Epithelial cell of umbilical artery (primary cell): ENCODE results near the gene GPR108. TPM values are rescaled to one million over a fixed set of nuclear protein-coding genes. Genes with fewer than 3 reads are reported as not detected.

ENCODE experiments used
- total RNA-seq: library from RNA; depleted of rRNA; stranded (reverse); fragments of >200 nt; gene quantifications from 2 replicates; pipeline ENCODE4 v1.2.3, GENCODE V29; 2014

The GPR108 gene
- 35.7 and 40.6 TPM in 2 replicates for total RNA-seq

GRCh38 chr19:6737284-6737872 lies at the start of gene GPR108:
GPR108 (minus strand) TSS chr19:6737580; CDS start chr19:6737576, 4 bp downstream.

GRCh38 chr19:6772028-6772865 lies 34.9 kb upstream of the GPR108 start, which contains the start of gene VAV1:
VAV1 (plus strand) TSS chr19:6772708; CDS start chr19:6772808, 100 bp downstream.

GRCh38 chr19:6767357-6768235 lies 30.2 kb upstream of the GPR108 start, which contains the start of gene SH2D3A:
SH2D3A (minus strand) TSS chr19:6767435; CDS start chr19:6763748, 3,687 bp downstream.

GRCh38 chr19:6739390-6739882 lies 2.1 kb upstream of the GPR108 start, which contains the start of gene TRIP10:
TRIP10 (plus strand) TSS chr19:6739680; CDS start chr19:6739762, 82 bp downstream.

GRCh38 chr19:6720369-6721137 lies 16.8 kb downstream of the GPR108 start, which contains the start of gene C3:
C3 (minus strand) TSS chr19:6720650; CDS start chr19:6720589, 61 bp downstream.

Other genes starting within 250 kb of the GPR108 start
- not detected in 2 replicates for gene TUBB4A, start 235.3 kb downstream of the GPR108 start, total RNA-seq
- gene TNFSF9, start 206.6 kb downstream of the GPR108 start, total RNA-seq = 0.30 and 0.65 TPM in 2 replicates
- gene CD70, start 146.4 kb downstream of the GPR108 start, total RNA-seq = not detected in 2 replicates
- gene TNFSF14, start 67.4 kb downstream of the GPR108 start, total RNA-seq = not detected in 2 replicates
- gene C3, start 16.9 kb downstream of the GPR108 start, total RNA-seq = 0.15 and 0.32 TPM in 2 replicates
- 43.9 and 48.0 TPM in 2 replicates for gene TRIP10, start 2.1 kb upstream of the GPR108 start, total RNA-seq
- 0.61 TPM in 1 of 2 replicates, not detected in the other for gene SH2D3A, start 29.9 kb upstream of the GPR108 start, total RNA-seq
- gene VAV1, start 35.1 kb upstream of the GPR108 start, total RNA-seq = not detected in 2 replicates
- not detected in 2 replicates for gene ADGRE1, start 150.0 kb upstream of the GPR108 start, total RNA-seq